Measurements from ENCODE around the gene VPS35L. TPM values are rescaled to one million over a fixed set of nuclear protein-coding genes. Genes with fewer than 3 reads are reported as not detected.

The VPS35L gene, protein sequence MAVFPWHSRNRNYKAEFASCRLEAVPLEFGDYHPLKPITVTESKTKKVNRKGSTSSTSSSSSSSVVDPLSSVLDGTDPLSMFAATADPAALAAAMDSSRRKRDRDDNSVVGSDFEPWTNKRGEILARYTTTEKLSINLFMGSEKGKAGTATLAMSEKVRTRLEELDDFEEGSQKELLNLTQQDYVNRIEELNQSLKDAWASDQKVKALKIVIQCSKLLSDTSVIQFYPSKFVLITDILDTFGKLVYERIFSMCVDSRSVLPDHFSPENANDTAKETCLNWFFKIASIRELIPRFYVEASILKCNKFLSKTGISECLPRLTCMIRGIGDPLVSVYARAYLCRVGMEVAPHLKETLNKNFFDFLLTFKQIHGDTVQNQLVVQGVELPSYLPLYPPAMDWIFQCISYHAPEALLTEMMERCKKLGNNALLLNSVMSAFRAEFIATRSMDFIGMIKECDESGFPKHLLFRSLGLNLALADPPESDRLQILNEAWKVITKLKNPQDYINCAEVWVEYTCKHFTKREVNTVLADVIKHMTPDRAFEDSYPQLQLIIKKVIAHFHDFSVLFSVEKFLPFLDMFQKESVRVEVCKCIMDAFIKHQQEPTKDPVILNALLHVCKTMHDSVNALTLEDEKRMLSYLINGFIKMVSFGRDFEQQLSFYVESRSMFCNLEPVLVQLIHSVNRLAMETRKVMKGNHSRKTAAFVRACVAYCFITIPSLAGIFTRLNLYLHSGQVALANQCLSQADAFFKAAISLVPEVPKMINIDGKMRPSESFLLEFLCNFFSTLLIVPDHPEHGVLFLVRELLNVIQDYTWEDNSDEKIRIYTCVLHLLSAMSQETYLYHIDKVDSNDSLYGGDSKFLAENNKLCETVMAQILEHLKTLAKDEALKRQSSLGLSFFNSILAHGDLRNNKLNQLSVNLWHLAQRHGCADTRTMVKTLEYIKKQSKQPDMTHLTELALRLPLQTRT
- total RNA-seq, result 30.3 and 55.8 TPM in 2 replicates

DNA sequence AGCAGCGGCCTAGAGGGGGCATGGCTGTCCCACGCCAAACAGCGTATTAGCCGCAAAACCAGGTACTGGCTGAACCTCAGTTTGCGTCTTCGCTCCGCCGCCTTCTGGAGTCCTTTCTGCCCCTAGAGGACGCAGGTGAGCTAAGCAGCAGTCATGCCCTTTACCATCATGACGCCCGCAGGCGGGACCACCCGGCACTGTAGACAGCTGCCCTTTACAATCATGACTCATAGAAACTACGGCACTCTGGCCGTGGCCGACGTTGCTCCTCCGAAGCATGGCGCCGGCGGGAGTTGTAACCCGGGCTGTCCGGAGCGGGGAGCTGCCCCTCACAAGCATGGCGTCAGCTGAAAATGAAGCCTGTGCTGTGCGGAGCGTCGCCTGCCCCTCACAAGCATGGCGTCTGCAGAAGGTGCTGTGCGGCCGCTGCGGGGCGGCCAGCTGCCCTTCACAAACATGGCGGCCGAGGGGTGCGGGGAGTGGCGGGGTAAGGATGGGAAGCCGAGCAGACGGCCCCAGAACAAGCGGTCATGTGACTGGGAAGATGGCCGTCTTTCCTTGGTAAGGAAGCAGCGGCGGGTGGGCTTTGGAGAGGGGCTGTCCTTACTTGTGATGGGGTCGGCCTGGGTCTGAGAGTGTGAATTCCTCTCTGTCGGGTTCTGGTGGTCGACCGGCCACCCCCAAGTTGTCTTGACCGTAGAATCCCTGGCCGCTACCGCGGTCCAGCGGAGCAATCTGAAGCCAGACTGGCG is at the start of gene VPS35L:
VPS35L (plus strand) TSS at position 518 of the 752 bp plus-strand sequence; CDS start at position 545, 27 bp downstream.
- peak; percentile 99 to 100 for DNase-seq (ENCODE audit: low read depth in 2 of 2)

DNA sequence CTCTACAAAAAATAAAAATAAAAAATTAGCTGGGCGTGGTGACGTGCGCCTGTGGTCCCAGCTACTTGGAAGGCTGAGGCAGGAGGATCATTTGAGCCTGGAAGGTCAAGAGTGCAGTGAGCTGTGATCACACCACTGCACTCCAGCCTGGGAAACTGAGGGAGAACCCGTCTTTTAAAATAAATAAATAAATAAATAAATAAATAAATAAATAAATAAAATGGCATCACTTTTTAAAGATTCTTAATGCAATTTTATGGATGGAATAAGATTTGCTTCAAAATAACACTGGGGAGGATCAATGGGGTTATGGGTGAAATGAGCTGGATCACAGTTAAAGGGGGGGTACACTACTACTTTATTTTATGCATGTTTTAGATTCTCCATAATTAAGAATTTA is 48.5 kb upstream of the VPS35L start:
- no peak for DNase-seq (ENCODE audit: low read depth in 2 of 2)

DNA sequence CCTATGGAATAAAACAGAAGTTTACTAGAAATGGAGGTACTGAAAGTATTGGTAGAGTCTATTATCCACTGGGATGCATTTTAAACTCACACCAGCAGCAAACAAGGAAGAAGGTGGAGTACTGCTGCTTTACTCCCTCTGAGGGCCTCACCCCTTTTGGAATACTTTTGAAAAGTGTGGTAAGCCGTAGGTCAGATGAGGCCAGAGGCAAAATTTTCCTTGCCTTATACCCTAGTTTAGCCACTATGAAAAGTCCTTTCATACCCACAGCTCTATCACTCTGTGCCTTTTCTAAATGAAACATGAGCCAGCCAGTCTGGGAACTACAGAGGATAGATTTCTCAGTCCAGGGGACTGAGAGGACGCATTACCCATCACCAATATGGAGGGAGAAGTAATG is 47.6 kb upstream of the VPS35L start:
- no peak for DNase-seq (ENCODE audit: low read depth in 2 of 2)

DNA sequence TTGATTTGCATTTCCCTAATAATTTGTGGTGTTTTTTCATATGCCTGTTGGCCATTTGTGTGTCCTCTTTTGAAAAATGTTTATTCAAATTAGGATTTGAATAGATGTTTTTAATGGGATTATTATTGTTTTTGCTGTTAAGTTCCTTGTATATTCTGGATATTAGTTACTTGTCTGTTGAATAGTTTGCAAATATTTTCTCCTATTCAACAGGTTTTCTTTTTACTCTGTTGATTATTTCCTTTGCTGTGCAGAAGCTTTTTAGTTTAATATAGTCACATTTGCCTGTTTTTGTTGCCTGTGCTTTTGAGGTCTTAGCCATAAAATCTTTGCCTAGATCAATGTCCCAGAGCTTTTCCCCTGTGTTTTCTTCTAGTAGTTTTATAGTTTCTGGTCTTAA is 43.2 kb upstream of the VPS35L start:
- DNase-seq (ENCODE audit: low read depth in 2 of 2), result no peak

DNA sequence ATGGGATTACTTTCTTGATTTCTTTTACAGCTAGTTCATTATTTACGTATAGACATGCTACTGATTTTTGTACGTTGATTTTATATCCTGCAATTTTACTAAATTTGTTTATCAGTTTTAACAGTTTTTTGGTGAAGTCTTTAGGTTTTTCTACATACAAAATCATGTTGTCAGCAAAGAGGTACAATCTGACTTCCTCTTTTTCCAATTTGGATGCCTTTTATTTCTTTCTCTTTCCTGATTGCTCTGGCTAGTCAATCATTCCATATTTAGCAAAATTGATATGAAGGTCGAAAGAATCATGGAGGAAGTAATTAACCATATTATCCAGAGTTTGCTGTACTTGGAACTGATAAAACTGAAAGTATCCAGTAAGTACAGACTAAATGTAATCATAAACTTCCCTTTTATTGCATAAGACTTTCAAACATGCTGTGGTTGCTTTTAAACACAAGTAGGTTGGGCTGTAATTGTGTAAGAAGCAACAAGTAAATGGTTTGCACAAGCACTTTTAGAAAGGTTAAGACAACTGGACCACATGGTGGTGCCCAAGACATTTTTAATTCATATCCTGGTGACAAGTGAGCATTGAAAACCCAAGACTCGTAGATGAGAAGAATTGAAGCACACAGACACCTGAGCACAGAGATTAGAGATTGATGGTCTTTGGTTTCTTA is 42.0 kb upstream of the VPS35L start:
- DNase-seq (ENCODE audit: low read depth in 2 of 2), result no peak

DNA sequence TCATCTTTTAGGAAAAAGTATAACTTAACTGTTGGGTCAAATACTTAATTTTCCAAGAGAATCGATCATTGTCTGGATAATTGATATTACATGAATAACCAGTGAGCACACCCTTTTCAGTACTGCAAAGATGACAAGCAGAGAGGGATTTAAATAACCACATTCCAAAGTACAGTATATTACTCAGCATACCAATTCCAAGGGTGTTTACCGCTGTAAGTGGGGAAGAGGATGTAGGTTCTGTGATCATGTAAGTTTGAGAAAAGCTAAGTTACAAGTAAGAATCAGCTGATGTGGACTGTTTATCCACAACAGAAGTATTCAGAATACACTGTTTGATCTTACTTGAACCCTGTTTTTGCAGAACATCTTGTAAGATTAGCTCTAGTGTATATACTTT is 39.7 kb upstream of the VPS35L start:
- no peak for DNase-seq (ENCODE audit: low read depth in 2 of 2)

DNA sequence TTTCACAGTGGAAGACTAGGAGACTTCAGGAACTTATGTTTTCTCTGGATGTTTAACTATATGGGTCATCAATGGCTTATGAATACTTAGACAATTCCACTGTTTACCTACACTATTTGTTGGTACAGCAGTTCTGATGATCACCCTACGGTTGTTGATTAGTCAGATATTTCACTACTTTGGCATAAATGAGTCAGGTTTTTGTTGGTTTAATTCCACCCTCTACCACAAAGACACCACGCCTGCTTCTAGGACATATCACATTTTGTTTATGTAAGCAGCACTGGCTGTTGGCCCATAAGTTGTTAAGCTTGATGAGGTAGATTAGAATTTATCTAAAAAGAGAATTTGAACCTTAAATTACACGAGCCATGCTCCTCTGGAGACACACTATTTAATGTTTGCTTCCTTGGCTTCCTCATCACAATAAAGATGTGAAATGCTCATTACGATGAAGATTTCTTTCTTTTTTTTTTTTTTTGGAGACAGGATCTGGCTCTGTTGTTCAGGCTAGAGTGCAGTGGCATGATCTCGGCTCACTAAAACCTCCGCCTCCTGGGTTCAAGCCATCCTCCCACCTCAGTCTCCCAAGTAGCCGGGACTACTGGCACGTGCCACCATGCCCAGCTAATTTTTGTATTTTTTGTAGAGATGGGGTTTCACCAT is 37.9 kb upstream of the VPS35L start:
- DNase-seq (ENCODE audit: low read depth in 2 of 2), result peak in 1 of 2 donors; percentile 53

DNA sequence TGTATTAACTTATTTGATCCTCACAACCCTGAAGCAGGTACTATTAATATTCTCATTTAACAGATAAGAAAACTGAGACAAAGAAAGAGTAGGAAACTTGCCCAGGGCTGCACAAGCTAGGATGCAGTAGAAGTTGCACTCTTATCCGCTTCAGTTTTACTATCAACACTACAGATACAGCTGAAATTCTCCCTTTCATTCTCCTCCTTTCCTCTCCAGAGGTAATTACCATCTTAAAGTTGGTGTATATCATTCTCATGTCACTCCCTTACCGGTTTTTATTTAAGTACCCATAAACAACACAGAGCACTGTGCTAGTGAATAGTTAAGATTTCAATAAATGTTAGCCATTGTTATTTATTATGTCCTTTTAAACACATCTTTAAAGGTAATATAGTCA is 37.1 kb upstream of the VPS35L start:
- no peak for DNase-seq (ENCODE audit: low read depth in 2 of 2)

DNA sequence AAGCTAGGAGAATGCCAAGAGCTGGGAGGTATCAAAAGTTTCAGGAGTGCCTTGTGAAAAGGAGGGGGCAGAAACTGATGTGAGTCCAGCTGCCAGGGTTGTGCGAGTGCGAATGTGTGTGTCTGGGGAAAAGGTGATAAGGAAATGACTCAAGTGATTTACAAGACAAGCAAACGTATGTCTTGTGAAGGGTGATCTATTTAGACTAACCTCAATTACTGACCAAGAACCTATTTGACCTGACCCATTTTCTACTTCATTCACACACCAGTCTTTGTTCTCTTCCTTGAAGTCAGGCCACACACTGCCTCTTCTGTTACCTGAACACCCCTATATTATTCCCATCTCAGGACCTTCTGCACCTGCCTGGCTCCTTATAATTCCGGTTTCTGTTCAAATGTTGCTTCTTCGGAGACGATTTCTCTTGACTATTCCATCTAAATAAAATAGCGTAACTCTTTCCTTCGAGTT is 34.6 kb upstream of the VPS35L start:
- peak in 1 of 2 donors; percentile 69 for DNase-seq (ENCODE audit: low read depth in 2 of 2)

DNA sequence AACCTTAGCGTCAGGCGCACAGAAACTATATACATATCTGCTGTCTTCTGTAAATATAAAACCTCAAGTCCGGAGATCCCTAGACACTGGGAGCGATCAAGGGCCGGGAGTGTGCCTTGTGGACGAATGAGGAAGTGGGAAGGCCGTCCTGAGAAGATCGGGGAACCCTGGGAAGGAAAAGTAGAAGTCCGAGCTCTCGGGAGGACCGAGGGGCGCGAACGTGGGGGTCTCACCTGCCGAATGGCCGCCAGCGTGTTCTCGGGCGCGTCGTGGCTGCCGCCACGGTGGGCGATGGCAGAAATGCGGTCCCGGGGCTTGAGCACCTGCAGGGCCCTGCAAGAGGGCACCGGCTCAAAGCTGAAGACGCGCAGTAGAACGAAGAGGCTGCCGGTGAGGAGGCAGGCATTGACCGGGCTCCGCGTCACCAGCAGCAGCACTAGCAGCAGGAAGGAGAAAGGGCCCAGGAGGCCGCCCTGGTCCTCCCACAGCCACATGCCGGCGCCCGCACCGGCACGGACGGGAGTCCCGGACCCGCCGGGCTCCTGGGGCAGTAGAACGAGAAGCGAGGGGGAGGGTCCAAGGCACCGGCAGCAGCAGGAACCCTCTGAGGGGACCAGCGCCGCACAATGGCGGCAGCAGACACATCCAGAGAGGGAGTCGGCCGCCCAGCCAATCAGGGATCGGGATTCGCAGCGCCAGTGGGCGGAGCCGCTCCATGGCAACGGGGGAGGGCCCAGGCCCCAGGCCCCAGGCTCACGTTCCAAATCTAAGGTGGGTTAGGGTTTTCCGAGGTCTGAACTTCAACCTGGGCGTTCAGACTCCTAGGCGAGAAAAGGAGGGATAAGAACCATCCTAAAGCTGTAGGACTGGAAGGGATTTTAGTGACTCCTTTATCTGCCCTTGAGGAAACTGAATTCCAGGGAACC is 33.8 kb upstream of the VPS35L start, which contains the start of gene GDE1:
GDE1 (minus strand) TSS at position 628 of the 926 bp plus-strand sequence; CDS start at position 494, 134 bp downstream.
- DNase-seq (ENCODE audit: low read depth in 2 of 2), result peak; percentile 89 to 90

DNA sequence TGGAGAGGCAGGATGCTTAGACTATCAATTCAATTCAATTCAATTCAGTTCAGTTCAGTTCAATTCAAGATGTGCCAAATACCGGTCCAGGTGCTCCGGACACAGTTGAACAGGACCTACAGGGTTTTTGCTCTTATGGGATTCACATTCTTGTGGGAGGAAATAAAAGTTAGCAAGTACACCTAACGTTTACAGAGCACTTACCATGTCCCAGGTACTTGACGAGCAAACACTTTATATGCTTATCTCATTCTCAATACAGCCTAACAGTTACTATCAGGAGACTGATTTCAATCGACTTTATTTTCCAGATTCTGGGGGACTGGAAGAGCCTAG is 33.1 kb upstream of the VPS35L start:
- DNase-seq (ENCODE audit: low read depth in 2 of 2), result no peak

DNA sequence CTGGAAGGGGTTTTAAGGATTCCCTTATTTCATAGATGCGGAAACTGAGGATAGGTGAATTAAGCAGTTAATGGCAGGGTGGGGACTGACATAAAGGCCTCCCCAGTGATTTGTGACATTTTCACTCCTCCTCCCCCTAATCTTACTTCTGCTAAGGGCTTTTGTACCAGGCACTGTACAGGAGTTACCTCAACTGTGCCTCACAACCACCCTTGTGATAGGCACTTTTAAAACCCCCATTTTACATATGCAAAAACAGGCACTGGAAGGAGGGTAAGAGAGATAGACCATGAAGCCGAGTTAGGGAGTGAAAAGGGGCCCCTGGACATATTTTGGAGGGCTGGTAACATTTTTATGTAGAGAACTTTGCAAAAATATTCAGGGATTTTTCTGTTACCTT is 32.7 kb upstream of the VPS35L start:
- no peak for DNase-seq (ENCODE audit: low read depth in 2 of 2)

DNA sequence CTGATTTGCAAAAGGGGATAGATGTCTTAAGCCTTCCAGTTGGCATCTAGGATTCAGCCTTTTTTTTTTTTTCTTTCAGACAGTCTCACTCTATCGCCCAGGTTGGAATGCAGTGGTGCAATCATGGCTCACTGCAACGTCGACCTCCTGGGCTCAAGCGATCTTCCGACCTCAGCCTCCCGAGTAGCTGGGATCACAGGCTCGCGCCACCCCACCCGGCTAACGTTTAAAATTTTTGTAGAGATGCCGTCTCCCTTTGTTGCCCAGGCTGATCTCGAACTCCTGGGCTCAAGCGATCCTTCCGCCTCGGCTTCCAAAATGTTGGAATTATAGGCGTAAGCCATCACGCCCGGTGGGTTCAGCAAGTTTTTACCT is 32.3 kb upstream of the VPS35L start:
- no peak for DNase-seq (ENCODE audit: low read depth in 2 of 2)

DNA sequence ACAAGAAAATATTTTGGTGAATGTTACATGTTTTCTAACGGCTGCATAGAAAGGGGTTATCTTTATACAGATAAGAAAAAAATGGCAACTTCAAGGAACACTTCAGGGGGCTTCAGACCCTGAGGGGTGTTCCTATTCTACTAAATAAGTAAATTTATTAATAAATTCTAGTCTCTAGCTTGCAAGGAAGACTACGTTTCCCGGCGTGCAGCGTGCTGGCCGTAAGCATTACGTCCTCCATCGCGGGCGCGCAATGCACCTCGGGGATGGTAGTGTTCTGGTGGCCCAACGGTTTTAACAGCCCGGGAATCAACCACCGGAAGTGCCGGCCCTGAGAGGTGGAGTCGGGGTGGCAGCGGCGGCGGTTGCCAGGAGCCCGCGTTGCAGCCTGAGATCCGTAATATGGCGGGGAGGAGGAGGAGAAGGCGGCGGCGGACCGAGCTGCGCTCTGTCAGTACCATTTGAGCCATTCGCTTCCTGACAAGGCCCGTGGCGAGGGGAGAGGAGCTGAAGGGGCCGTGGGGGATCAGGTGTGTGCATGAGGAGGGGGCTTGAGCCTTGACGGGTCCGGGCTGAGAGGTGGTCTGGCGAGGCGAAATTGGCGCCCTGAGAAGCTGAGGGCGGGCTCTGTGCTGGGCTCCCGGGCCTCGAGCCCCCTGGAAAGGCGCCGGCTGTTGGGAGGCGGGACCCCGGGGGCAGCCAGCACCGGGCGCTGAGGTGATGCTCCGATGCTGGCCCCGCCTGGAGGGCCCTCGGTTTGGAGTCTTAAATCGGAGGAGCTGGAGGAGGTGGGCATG is 31.7 kb upstream of the VPS35L start, which contains the start of gene CCP110:
CCP110 (plus strand) TSS at position 384 of the 797 bp plus-strand sequence. CDS start 3,940 bp downstream, outside the sequence.
- DNase-seq (ENCODE audit: low read depth in 2 of 2), result peak; percentile 97 to 98

DNA sequence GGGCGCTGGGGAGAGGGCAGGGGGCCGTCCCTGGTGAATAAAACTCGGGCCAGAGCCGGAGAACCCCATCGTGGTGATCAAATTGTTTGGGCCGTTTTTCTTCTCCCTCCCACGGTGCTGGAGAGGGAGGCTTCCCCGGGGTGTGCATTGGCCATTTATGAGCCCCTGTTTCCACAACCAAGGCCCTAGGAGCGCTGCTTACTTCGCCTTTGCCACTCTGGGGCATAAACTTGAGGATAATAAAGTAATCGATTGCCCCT is 31.2 kb upstream of the VPS35L start:
- DNase-seq (ENCODE audit: low read depth in 2 of 2), result no peak

DNA sequence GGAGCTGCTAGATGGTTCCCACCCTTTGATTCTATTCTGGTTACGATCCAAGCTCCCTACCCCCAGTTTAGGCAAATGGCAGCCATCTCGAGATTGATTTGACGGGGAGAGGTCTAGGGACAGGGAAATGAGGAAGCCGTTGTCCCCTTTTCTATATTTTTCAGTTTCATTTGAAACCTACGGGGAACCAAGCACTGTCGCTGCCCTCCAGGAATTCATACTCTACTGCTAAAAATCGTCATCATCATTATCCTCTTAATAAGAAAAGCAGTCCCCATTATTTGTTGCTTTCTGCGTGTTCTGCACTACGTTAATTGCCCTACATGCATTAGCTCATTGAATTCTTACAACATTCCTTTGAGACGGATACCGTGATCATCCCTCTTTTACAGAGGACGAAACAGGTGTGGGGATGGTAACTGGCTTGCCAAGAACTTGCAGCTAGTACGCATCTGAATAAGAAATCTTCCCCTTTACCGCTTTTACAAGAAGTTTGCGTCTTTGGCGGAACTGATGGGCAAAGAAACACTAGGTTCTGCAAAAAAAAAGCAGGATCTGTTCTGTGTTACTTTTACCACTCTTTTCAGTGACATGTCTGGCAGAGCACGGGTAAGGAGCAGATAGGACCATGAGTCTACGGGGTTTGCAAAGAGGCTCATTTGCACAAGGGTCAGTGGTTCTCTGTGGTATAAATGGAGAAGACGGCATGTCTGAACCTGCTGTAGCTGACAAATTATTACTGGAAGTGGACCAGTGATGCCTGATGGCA is 30.7 kb upstream of the VPS35L start:
- DNase-seq (ENCODE audit: low read depth in 2 of 2), result peak; percentile 15 to 17

DNA sequence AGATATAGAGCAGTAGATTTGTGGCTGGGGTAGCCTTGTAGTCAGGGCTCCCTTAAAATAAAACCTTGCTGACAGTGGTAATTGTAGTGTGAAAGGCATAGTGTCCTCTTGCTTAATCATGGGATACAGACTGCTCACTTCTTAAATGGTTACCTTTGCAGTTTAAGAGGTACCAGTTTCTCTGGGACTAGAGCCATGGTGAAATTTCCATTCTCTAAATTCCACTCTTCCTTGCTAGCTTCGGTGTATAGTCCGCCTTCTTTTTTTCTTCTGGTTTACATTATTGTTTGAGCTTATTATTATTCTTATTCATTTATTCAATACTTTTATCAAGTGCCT is 30.1 kb upstream of the VPS35L start:
- no peak for DNase-seq (ENCODE audit: low read depth in 2 of 2)

DNA sequence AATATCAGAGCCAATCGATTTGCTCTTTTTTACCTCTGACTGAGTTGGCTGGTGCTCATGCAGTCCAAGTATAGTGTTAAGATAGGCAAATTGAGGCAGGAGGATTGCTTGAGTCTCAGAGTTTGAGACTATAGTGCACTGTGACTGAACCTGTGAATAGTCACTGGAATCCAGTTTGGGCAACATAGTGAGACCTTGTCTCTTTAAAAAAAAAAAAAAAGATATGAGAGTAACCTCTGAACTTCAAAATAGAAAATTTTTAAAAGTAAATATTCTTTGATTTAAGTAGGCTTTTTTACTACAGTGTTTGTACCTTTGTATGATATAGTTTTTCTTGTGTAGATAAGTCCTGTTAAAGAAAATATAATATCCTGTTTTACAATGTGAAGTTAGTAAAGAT is 28.3 kb upstream of the VPS35L start:
- no peak for DNase-seq (ENCODE audit: low read depth in 2 of 2)

Data from lung microvascular endothelial cell (primary cell).